NCI-H2081 (cell line): Measurements from ENCODE around the gene KIF16B.
A peak's percentile ranks its signal among the peaks of the same experiment; 100 is the strongest.
"Not testable (repeated sequence)": the region's sequence is repeated elsewhere in the genome, so short reads cannot be mapped to it uniquely, and the experiment has no call there.

ENCODE experiments used
- DNase-seq, 2 experiments: peaks; one replicate each; lab custom pipeline; 2025; lab: John Stamatoyannopoulos, UW

KIF16B gene

GRCh38 chr20:16589623-16590022 is 16.4 kb upstream of the KIF16B start:
- no peak for DNase-seq

- DNase-seq = no peak
Observed at GRCh38 chr20:16588241-16588640, 15.0 kb upstream of the KIF16B start.

GRCh38 chr20:16587066-16587465 is 13.8 kb upstream of the KIF16B start:
- no peak for DNase-seq

- no peak for DNase-seq
Observed at GRCh38 chr20:16583474-16583873, 10.2 kb upstream of the KIF16B start.

GRCh38 chr20:16581241-16581640 is 8.0 kb upstream of the KIF16B start:
- no peak for DNase-seq

- no peak for DNase-seq
Observed at GRCh38 chr20:16580620-16581019, 7.4 kb upstream of the KIF16B start.

GRCh38 chr20:16580147-16580546 is 6.9 kb upstream of the KIF16B start:
- DNase-seq = peak in 1 of 2 experiments; percentile 34

- DNase-seq = no peak
Observed at GRCh38 chr20:16576219-16576618, 3.0 kb upstream of the KIF16B start.

GRCh38 chr20:16575390-16576140 is 2.3 kb upstream of the KIF16B start:
- DNase-seq = no peak

- DNase-seq = peak in 1 of 2 experiments; percentile 11
Observed at GRCh38 chr20:16574656-16575355, 1.6 kb upstream of the KIF16B start.

GRCh38 chr20:16571333-16571732 is 1.9 kb downstream of the KIF16B start:
- no peak for DNase-seq

- DNase-seq = no peak
Observed at GRCh38 chr20:16569246-16570153, 3.7 kb downstream of the KIF16B start.

GRCh38 chr20:16566080-16566479 is 7.2 kb downstream of the KIF16B start:
- DNase-seq = no peak

- not testable (repeated sequence) for DNase-seq
Observed at GRCh38 chr20:16564079-16564478, 9.2 kb downstream of the KIF16B start.

GRCh38 chr20:16563066-16563806 is 10.0 kb downstream of the KIF16B start:
- no peak for DNase-seq

GRCh38 chr20:16562259-16562658 is 11.0 kb downstream of the KIF16B start:
- no peak for DNase-seq

- no peak for DNase-seq
Observed at GRCh38 chr20:16560661-16561060, 12.6 kb downstream of the KIF16B start.

GRCh38 chr20:16560216-16560615 is 13.0 kb downstream of the KIF16B start:
- no peak for DNase-seq

GRCh38 chr20:16556301-16556700 is 16.9 kb downstream of the KIF16B start:
- DNase-seq = no peak

- no peak for DNase-seq
Observed at GRCh38 chr20:16555754-16556153, 17.5 kb downstream of the KIF16B start.

- DNase-seq = no peak
Observed at GRCh38 chr20:16554766-16555543, 18.3 kb downstream of the KIF16B start.
